Inferior parietal cortex (tissue), 1 donor: Measurements from ENCODE around the gene MARF1.
"Not testable (repeated sequence)": the region's sequence is repeated elsewhere in the genome, so short reads cannot be mapped to it uniquely, and the experiment has no call there.

Experiments
- DNase-seq: peaks from one replicate; pipeline ENCODE4 v3.0.0-alpha.2; 2016; ENCODE audit errors: extremely low spot score

The MARF1 gene

DNA sequence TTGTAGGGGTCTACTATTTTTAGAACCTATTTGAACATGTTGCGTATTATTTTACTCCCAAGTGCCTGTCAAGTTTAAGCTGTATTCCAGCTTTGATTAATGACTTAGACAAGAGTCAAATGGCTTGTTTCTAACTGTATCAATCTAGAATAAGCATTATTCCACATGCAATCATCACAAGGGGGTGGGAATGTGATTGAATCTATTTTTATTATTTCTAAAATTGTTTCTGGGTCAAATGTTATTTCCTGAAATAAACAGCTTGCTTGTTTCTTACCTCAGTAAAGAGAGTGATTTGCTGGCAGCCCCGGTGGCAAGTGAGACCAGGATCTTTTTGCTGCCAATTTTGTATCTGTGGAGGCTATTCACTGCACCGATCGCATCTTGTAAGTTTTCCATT lies 21.5 kb downstream of the MARF1 start:
- DNase-seq: no peak

DNA sequence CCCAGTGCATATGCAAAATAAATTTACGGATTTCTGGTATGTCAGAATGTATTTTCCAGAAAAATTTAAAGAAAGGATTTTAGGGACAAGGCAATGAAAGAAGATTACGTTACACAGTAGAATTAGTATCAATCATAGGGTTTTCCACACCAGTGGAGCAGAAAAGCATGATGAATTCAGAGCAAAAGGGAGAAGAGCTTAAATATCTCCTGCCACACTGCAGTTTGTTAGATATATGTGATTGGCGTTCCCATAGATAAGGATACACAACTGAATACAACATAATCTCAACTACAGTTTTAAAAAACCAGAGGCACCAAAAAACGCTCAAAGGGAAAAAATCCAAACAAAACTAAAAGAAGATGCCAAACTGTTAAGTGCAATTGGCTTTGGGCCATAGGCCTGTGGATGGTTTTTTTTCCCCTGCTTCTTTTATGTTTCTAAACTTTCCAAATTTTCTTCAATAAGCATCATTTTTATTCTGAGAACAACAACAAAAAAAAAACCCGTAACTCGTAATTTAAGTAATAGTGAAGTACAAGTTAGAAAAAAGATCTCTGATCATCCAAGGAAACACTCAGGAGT lies 22.3 kb downstream of the MARF1 start:
- no peak for DNase-seq

DNA sequence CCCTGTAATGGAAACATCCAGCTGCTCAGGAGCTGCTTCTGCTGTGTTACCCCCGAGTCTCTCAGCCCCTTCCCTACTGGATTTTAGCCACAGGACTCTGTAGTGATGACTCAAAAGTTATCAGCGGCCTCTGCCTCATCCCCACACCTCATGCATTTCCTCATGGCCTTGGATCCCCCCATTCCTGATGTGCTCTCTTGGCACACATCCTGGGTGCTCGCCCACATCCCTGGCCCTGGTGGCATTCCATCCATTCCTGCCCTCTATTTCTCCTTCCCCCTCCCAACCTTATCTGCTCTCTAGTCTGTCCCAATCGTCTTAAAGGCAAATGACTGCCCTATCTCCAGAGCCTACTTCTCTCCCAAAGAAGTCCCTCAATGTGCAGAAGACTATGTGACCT lies 24.6 kb downstream of the MARF1 start:
- DNase-seq: no peak

DNA sequence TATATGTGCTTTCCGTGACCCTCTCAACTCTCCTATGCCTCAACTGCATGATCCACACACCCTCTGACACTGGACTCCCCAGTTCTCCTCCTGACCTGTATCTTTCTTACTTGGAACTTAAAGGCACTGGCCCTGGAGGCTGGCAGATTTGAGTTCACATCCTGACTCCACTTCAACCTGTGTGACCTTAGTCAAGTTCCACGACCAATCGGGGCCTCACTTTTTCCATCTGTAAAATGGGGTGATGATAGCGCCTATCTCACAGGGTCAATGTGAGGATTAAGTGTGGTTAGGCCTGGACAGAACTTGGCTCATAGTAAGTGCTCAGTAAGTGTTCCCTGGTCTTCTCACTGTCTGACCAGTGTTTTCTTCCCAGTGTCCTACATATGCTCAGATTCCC lies 25.1 kb downstream of the MARF1 start:
- no peak for DNase-seq

DNA sequence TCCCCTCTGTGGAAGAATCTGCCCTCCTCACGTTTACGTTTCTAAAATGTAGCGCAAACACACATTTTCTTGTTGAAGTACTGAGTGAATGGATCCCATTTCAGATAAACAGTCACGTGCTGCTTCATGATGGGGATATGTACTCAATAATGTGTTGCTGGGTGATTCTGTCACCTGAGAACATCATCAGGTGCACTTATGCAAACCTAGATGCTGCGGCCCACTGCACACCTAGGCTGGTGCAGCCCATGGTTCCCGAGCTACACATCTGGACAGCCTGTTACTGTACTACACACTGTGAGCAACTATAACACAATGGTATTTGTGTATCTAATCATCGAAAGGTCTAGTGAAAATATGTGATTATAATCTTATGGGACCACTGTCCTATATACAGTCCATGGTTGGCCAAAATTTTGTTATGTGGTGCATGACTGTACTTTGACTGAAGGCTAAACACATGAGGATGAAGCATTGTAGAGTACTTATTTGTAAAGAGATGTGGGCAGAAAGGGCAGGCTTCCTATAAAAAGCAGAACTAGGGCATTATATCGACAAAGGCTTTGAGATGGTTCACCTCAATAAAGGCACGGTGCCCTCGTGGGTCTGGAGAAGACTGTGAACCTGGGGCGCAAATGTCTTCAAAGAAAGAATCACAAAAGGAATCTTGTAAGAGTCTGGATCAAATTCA lies 26.3 kb downstream of the MARF1 start:
- no peak for DNase-seq

DNA sequence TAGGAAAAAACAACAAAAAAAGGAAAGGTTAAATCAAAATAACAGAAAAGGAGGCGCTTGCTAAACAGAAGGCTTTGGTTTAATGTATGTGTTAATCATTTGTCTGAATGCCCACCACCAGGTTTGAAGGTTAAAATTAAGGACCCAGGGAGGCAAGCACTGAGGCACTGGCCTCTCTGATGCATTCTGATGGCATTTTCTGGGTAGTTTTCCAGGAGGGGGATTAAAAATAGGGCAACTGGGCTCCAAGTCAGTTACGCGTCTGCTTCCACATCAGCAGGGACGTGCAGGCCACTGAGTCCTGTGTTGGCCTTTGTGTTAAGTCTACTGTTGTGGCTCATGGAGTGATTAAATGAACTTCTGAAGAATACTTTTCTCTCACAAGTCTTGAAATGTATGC lies 26.9 kb downstream of the MARF1 start:
- DNase-seq: no peak

DNA sequence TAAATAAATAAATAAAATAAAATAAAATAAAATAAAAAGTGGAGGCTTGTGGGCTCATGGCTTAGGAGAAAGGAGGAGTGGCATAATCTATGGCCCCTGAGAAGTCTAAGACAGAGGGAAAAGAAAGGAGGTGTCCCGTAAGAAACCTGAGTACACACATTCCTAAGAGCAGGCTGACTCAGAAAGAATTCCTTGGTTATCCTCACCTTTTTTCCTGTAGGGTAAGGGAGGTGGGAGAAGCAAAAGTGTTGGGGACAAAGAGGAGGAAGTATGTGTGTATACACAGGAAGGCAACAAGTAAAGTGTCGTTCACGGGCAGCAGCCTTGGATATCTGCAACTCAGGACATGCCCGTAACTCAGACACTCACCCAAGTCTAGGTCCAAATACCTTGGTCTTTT lies 29.3 kb downstream of the MARF1 start:
- no peak for DNase-seq

DNA sequence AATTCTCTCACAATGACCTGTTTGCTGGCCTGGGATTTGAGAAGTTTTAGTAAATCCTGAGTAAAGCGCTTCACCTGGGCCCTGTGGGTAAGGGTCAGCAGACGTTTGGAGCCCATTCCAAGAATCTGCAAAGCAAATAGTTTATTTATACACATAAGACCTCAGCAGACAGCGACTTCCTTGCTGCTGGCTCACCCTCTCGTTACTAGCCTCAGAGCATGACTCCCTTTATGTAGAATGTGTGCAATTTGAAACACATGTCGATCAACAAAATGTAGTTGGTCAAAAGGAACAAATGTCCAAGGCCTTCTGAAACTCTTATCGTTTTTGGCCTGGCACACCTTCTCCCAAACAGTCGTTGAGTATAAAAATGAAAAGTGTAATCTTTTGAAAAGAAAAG lies 31.3 kb downstream of the MARF1 start:
- no peak for DNase-seq

DNA sequence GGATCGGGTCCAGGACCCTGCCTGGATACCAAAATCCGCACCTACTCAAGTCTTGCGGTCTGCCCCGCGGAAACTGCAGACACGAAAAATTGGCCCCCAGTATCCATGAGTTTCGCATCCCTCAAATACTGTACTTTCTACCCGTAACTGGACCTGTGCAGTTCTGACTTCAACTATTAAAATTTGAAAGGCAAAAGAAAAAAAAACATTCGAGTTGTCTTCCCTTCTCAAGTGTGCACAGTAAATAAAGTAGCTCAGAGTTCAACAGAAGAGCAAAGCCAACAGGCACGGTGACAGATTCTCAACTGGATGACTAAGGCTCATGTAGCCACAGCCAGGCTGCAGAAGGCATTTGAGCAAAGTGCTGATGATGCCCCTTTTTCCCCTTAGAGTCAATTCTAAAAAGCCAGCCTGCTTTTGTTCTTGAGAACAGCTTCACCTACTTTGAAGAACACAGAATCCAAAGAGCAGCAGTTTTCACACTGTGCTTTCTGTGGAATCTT lies 32.5 kb downstream of the MARF1 start:
- DNase-seq: no peak

DNA sequence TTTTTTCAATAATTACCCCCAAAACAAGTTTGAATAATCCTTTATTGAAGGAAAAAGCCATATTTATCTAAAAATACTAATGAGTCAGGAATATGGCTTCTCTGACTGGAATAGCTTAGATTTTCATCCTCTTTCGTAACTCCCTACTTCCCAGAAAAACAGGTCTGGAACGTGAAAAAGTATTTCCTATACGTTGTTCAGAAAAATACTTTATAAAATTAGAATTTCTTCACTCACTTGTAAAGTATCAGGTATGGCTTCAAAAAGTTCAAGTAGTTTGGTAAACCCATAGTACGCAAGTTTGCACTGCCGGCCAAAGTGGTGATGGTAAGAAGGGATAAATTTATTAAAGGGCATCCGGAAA lies 33.7 kb downstream of the MARF1 start:
- DNase-seq: no peak

DNA sequence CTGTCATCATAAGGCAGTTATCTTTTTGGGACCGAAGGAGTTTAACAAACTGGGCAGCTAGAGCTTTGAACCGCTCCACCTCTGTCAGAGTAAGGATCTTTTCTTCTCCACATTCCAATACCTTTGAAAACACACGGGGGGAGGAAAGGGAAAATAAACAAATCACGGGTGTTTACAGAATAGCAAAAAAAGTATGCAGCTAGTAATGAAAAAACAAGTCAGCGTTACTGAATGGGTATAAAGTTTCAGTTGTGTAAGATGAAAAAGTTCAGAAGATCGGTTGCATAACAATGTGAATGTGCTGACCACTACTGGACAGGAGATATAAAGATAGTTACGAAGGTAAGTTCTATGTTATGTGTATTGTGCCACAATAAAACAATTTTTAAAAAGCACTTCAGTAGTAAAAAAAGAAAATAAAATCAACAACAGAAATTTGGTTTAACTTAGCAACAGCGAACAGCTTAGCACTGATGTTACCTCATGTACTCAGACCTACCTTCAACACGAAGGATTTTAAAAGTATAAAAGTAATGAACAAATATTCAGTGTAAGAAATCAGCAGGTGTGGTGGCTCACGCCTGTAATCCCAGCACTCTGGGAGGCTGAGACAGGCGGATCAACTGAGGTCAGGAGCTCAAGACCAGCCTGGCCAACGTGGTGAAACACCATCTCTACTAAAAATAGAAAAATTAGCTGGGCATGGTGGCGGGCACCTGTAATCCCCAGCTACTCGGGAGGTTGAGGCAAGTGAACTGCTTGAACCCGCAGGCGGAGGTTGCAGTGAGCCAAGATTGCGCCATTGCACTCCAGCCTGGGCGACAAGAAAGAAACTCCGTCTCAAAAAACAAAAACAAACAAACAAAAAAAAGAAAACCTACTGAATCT lies 34.3 kb downstream of the MARF1 start:
- no peak for DNase-seq

DNA sequence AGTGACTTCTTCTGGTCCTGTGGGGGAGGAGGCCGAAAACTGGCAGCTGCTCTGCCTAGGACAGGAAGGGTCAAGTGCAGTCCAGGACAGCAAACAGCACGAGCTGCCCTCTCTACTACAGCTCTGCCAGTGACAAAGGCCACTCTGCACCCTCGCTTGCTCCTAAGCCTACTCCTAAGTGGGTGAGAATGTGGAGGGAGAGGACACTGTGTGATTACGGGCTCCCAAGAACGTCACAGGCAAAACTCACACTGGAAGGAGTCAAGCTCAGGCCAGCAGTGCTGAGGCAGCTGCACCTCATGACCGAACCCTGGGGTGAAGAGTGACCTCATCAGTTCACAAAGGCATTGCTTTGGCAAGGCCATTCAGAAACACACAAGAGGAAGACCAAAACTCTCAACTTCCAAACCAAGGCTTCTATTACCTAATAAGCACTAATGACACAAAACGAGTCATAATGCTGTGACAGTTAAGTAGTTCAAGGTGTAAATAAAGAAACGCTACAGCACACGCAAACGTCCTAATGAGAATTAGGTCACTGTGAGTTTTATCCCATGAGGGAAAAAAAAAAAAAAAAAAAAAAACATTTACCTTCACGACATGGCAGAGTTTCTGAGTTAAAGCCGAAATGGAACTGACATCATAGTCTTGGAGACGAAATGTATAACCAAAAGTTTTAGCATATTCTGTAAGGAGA lies 35.1 kb downstream of the MARF1 start:
- no peak for DNase-seq

DNA sequence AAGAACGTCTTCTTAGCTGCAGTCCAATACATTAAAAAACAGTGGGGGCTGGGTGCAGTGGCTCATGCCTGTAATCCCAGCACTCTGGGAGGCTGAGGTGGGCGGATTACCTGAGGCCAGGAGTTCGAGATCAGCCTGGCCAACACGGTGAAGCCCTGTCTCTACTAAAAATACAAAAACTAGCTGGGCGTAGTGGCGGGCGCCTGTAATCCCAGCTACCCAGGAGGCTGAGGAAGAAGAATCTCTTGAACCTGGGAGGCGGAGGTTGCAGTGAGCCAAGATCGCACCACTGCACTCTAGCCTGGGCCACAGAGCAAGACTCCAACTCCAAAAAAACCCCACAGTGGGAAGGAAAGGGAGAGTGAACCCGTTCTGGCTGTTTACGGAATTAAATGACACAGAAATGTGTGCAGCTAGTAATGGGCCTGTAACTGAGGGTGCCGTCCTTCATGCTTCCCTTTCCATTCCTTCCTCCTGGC lies 35.7 kb downstream of the MARF1 start:
- not testable (repeated sequence) for DNase-seq

DNA sequence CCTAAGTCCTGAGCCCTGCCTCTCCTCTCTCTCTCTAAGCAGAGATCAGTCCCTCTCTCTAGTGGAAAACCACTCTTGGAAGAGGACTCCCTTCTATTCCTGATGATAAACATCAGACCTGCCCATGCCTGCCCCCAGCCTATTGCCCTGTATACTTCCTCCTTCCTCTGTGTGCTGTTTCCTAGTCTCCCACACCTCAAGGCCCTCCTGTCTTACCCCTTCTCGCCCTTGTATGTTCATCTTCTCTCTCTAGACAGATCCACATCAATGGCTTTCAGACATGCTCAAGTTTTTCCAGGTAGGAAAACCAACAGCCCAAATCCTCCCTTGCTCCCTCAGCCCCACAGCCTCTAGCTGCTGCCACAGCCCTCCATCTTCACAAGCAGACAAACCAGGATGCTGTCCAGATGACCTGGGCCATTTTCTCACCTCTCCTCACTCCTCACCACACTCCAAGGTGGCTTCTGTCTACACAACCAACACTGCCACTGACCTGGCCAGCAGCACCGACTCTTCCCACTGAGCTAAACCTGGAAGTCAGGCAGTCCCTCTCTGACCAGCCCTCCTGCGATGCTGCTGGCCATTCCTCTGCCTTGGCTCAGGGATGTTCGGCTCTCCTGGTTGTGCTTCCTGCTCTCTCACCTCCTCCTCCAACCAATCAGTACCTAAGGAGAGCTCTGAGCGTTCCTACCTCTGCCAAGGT lies 36.3 kb downstream of the MARF1 start:
- no peak for DNase-seq

DNA sequence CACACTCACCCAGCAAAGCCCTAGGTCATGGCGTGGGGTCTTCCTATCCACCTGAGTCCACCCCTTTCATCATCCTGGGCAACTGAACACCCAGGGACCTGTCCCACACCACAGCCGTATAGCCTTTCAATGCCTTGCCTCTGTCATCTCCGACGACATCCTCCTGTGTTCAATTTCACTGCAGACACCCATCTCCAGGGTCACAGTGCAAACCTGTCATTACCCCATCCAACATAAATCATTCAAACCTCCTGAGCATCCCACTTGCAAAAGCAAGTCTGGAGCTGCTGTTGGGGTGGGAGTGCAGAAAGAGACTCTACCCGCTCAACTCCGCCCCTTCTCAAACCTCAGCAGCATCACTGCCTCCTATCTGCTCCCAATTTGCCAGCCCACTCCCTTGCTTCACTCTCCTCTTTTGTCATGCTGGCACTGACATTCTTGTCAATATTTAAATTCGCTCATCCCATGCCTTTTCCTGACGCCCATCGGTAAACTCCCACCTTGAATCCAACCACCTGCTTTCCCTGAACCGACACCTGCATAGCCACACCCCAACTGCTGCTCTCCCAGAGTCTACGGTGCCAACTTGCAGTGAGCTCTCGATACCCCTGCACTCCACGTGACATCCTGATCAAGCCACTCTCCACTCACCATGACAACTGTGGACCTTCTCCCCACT lies 37.0 kb downstream of the MARF1 start:
- DNase-seq: no peak

DNA sequence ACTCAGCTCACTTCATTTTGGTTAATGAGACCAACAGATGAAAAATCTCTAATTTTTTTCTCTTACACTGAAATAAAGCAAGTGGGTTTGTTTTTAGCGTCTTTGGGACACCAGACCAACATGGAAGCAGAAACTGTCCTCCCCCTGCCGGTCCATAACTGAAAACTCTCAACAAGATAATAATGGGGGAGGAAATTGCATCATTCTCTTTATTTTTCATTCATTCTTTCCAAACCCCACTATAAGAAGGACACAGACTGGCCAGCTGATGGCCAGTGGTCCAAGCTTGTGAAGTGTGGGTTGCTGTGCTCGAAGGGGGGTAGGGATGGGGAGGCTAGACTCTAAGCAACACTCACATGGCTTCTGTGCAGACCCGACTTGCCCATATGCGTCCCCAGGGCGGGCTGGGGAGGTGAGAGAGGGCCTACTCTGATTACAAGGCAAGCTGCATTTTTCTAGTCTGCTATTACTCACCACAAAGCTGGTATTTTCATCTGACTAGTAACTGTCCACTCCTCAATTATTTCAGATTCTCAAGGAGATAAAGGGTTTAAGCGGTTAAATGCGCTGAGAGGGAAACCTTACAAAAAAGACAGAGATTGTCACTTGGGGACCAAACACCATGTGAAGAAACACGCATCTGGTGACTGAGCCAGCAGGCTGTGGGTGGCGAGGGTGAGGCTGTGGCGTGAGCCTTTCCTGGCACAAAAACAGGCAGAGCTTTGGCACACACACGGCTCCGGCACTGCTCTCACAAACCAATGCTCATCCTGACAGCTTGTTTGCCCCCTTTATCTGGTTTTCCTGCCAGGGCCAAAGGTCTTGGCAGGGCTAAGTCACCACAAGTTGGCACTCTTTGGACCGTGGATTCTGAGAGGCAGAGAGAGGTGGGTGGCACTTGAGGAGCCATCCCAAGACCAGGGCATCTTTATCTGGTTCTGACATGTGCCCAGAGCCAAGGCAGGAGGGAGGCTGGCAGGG lies 38.2 kb downstream of the MARF1 start:
- peak; percentile 45 for DNase-seq

DNA sequence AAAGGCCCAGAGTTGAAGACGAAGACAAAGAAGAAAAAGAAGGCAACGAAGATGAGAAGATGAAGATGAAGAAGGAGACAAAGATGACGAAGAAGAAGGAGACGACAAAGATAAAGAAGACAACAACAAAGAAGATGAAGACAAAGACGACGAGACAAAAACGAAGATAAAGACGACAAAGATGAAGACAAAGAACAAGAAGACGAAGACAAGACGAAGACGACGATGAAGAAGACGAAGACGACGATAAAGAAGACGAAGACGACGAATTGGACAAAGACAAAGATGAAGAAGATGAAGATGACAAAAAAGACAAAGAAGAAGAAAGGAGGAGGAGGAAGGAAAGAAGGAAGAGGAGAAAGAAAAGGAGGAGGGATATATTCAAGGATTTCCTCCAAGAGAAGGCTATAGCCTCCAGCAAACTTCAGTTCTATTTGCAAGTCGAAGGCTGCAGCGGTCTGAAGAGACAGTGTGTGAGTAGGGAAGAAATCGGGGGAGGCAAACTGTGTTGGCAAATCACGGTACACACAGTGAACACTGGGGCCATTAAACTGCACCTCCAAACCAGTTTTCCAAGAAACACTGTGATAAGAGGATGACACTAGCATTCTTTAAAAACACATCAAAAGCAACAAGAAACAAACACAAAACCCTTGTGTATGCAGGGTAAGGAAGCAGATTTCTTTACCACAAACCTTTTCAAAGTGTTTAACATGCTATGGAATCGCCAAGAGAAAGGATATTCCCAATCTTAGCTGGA lies 40.5 kb downstream of the MARF1 start:
- no peak for DNase-seq

DNA sequence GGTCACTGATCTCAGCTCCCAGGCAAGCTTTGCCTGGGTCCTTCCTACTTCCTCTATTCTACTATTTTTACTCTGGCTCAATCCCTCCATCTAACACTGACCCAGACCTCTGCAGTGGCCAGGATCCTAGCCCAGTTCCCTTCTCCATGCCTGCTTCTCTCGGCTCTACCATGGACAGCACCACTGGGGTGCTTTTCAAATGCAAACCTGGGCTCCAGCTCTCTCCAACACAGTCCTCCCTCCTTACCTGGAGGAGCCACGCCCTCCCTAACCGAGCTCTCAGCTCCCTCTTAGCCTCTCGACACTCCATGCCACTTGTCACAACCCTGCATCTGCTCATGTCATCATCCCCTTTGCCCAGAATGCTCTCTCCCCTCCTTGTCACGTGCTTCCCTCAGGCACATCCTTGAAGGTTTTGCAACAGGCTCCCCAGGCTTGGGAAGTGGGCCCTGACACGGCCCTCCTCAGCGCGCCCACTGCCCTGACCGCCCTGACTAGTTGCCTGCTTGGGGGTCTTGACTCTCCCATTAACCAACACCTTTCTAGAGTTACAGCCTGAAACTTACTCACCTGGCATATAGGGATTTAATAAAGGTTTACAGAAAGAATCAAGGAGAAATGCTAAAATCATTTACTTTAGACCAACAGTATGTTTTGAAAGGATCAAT lies 41.6 kb downstream of the MARF1 start:
- no peak for DNase-seq
